Chondrocyte (in vitro differentiated cells): ENCODE data around the gene RND2. TPM values are rescaled to one million over a fixed set of nuclear protein-coding genes. Genes with fewer than 3 reads are reported as not detected.

Experiments used
- DNase-seq: peaks from one replicate; pipeline ENCODE4 v3.0.0; 2021; ENCODE audit warnings: mixed read lengths, low spot score
- H3K27ac Mint-ChIP-seq: one replicate; pipeline ENCODE4 v1.8.0; 2021; ENCODE audit warnings: mild to moderate bottlenecking, moderate library complexity, mixed read lengths; ENCODE audit not compliant: unreplicated experiment
- H3K27me3 Mint-ChIP-seq: 2 replicates; pipeline ENCODE4 v1.8.0; 2021; ENCODE audit warnings: low read depth, mixed read lengths
- H3K36me3 Mint-ChIP-seq: 2 replicates; pipeline ENCODE4 v1.8.0; 2021; ENCODE audit warnings: low read depth, mixed read lengths
- H3K4me1 Mint-ChIP-seq: 2 replicates; pipeline ENCODE4 v1.8.0; 2021; ENCODE audit warnings: low read depth, mild to moderate bottlenecking, mixed read lengths
- H3K4me3 Mint-ChIP-seq: one replicate; pipeline ENCODE4 v1.8.0; 2021; ENCODE audit warnings: mild to moderate bottlenecking, moderate library complexity, mixed read lengths; ENCODE audit not compliant: unreplicated experiment
- H3K9me3 Mint-ChIP-seq: 2 replicates; pipeline ENCODE4 v1.8.0; 2021; ENCODE audit warnings: low read depth, mixed read lengths
- total RNA-seq: library from RNA; stranded (reverse); gene quantifications from 3 replicates; pipeline ENCODE4 v1.2.1, GENCODE V29; 2021
- TF ChIP-seq, protein P1 (sequence below): fragments of 200-600 bp; sonication (generic); IDR thresholded peaks from 2 replicates; pipeline ENCODE4 v1.5.0; 2021; ENCODE audit warnings: antibody characterized with exemption, mild to moderate bottlenecking, moderate library complexity

Gene RND2
- total RNA-seq, 1 donor from 2014 or later = 1.1 TPM

DNA sequence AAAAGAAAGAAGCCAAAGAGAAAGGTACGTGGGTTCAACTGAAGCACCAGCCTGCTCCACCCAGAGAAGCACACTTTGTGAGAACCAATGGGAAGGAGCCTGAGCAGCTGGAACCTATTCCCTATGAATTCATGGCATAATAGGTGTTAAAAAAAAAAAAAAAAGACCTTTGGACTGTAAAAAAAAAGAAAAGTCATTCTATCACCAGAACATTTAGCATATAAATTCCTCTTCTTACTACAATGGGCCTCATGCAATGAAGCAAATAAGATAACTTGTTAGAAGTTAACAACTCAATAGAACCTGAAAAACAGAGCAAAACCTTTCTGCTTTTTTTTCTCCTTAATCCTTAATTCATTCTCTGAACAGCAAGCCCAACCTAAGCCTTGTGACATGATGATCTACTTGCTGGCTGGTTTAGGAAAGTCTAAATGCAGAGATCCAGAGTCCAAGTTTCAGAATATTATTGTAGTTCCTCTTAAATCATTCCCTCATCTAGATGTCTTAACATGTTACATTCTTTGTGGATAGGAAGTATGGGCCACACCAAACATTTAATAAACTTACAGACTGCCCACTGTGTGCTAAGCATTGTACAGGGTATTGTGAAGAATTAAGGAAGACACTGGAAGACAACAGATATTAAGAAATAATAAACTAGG is 54.7 kb downstream of the RND2 start:
- DNase-seq = no peak
- Mint-ChIP-seq H3K9me3 (no peaks in the 10 kb centered on the region), H3K4me1 (no peaks in the 10 kb centered on the region), H3K27ac (no peak overlapping the region), H3K4me3 (no peak overlapping the region), H3K36me3 (peaks cover 3% of the 10 kb centered on the region), H3K27me3 (no peaks in the 10 kb centered on the region)
- TF ChIP-seq, protein P1, sequence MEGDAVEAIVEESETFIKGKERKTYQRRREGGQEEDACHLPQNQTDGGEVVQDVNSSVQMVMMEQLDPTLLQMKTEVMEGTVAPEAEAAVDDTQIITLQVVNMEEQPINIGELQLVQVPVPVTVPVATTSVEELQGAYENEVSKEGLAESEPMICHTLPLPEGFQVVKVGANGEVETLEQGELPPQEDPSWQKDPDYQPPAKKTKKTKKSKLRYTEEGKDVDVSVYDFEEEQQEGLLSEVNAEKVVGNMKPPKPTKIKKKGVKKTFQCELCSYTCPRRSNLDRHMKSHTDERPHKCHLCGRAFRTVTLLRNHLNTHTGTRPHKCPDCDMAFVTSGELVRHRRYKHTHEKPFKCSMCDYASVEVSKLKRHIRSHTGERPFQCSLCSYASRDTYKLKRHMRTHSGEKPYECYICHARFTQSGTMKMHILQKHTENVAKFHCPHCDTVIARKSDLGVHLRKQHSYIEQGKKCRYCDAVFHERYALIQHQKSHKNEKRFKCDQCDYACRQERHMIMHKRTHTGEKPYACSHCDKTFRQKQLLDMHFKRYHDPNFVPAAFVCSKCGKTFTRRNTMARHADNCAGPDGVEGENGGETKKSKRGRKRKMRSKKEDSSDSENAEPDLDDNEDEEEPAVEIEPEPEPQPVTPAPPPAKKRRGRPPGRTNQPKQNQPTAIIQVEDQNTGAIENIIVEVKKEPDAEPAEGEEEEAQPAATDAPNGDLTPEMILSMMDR = no peak

Other genes with a start within 250 kb of the RND2 start
- gene WNK4, start 244.6 kb upstream of the RND2 start, total RNA-seq = 0.26 to 0.32 TPM in 2 of 3 replicates, not detected in the other
- 38.7 to 49.1 TPM (median 39.5 TPM) in 3 replicates for gene COA3, start 226.5 kb upstream of the RND2 start, total RNA-seq
- gene CNTD1, start 226.4 kb upstream of the RND2 start, total RNA-seq = 0.60 TPM in 1 of 3 replicates, not detected in the others
- gene BECN1, start 200.9 kb upstream of the RND2 start, total RNA-seq = 55.3 to 71.6 TPM (median 60.5 TPM) in 3 replicates
- gene PSME3, start 191.8 kb upstream of the RND2 start, total RNA-seq = 99.7 to 117 TPM (median 111 TPM) in 3 replicates
- gene AOC2, start 180.7 kb upstream of the RND2 start, total RNA-seq = 1.4 to 2.2 TPM (median 1.4 TPM) in 3 replicates
- gene AOC3, start 174.0 kb upstream of the RND2 start, total RNA-seq = 0.53 to 17.4 TPM (median 15.5 TPM) in 3 replicates
- gene G6PC1, start 124.4 kb upstream of the RND2 start, total RNA-seq = not detected in 3 replicates
- 39.1 to 44.4 TPM (median 44.0 TPM) in 3 replicates for gene AARSD1, start 60.8 kb upstream of the RND2 start, total RNA-seq
- gene PTGES3L, start 45.2 kb upstream of the RND2 start, total RNA-seq = 1.2 to 5.7 TPM (median 3.9 TPM) in 3 replicates
- gene RUNDC1, start 44.7 kb upstream of the RND2 start, total RNA-seq = 11.2 to 13.1 TPM (median 11.3 TPM) in 3 replicates
- gene RPL27, start 26.8 kb upstream of the RND2 start, total RNA-seq = 738 to 860 TPM (median 747 TPM) in 3 replicates
- gene IFI35, start 18.4 kb upstream of the RND2 start, total RNA-seq = 9.0 to 20.9 TPM (median 12.8 TPM) in 3 replicates
- gene VAT1, start 2.8 kb upstream of the RND2 start, total RNA-seq = 290 to 589 TPM (median 567 TPM) in 3 replicates
- gene BRCA1, start 100.1 kb downstream of the RND2 start, total RNA-seq = 4.3 to 13.5 TPM (median 4.8 TPM) in 3 replicates
- 62.7 to 70.9 TPM (median 63.3 TPM) in 3 replicates for gene NBR1, start 146.0 kb downstream of the RND2 start, total RNA-seq
- 12.0 to 18.3 TPM (median 16.4 TPM) in 3 replicates for gene TMEM106A, start 186.6 kb downstream of the RND2 start, total RNA-seq
- gene CCDC200, start 203.4 kb downstream of the RND2 start, total RNA-seq = not detected in 3 replicates
- gene RNU2-1, start 208.7 kb downstream of the RND2 start, total RNA-seq = 2,934 to 3,390 TPM (median 3,124 TPM) in 3 replicates